HepG2 (cell line): Measurements from ENCODE around the gene ARFIP2. TPM values are rescaled to one million over a fixed set of nuclear protein-coding genes. Genes with fewer than 3 reads are reported as not detected.

Experiments
- ATAC-seq: fragments of 200-7000 bp; cut with Tn5 transposase; 3 replicates; pipeline ENCODE4 v1.9.1; 2020; ENCODE audit warnings: mild to moderate bottlenecking, moderate library complexity
- BruUV-seq: library from RNA; stranded (reverse); fragments of 400-500 nt; replicated peaks from 2 replicates; lab custom pipeline; 2021; lab: Mats Ljungman, UMichigan
- CTCF ChIA-PET: fragments of 300-600 bp; formaldehyde crosslinking; extraction: SDS; loops from one replicate; lab custom pipeline; 2021; ENCODE audit warnings: low total read pairs, inconsistent platforms, low intra/inter-chr PET ratio; lab: Yijun Ruan, JAX
- POLR2A ChIA-PET: fragments of 350-600 bp; sonication (Branson Sonifier 250); formaldehyde crosslinking; loops from one replicate; lab custom pipeline; 2020; ENCODE audit warnings: antibody characterized with exemption, inconsistent platforms; lab: Yijun Ruan, JAX
- DNase-seq: peaks from one replicate; pipeline ENCODE4 v3.0.0-alpha.2; 2015; ENCODE audit warnings: low spot score
- FAIRE-seq: peaks from 3 replicates; lab custom pipeline; 2011; peaks lifted over from hg19 to GRCh38; lab: Jason Lieb, UNC
- H2AFZ ChIP-seq: one replicate; pipeline ENCODE4 v1.6.1; 2011; ENCODE audit warnings: low read length, inconsistent platforms
- H3K27ac ChIP-seq: fragments of 300-600 bp; 3 replicates; pipeline ENCODE4 v1.8.0; 2011; ENCODE audit warnings: mixed run types, mild to moderate bottlenecking, mixed read lengths, low read length, inconsistent platforms; ENCODE audit not compliant: insufficient read depth; ENCODE audit errors: extremely low read length
- H3K27me3 ChIP-seq, 2 experiments: fragments of 200-600 bp in 1 of 2; 2 replicates in 1 of 2; 3 replicates in 1 of 2; pipeline versions ENCODE4 v1.6.0 to v1.8.0; 2011; ENCODE audit warnings: low read length in 2 of 2, mild to moderate bottlenecking in 2 of 2, moderate library complexity in 2 of 2, inconsistent platforms in 1 of 2; ENCODE audit not compliant: insufficient read depth in 2 of 2, control insufficient read depth in 1 of 2
- H3K36me3 ChIP-seq, 2 experiments: fragments of 200-600 bp in 1 of 2; replicated peaks in 1 of 2; 2 replicates in 1 of 2; 3 replicates in 1 of 2; pipeline versions ENCODE4 v1.5.1 to v1.8.0; 2011; ENCODE audit warnings: low read length in 2 of 2, inconsistent platforms in 1 of 2; ENCODE audit not compliant: insufficient read depth in 2 of 2, control insufficient read depth in 1 of 2
- H3K4me1 ChIP-seq: 2 replicates; pipeline ENCODE4 v1.5.1; 2012; ENCODE audit warnings: low read length, inconsistent platforms; ENCODE audit not compliant: insufficient read depth
- H3K4me2 ChIP-seq: 2 replicates; pipeline ENCODE4 v1.6.0; 2011; ENCODE audit warnings: low read depth, low read length, inconsistent platforms
- H3K4me3 ChIP-seq, 3 experiments: fragments of 200-600 bp in 1 of 3; sonication (generic), shearing (Covaris generic) in 1 of 3; replicated peaks in 1 of 3; 2 replicates each; pipeline ENCODE4 v1.5.1; 2011 to 2016; ENCODE audit warnings: low read length in 3 of 3, inconsistent platforms in 2 of 3, low read depth in 2 of 3, mild to moderate bottlenecking in 2 of 3, control low read depth in 1 of 3, mixed read lengths in 1 of 3; ENCODE audit not compliant: insufficient read depth in 1 of 3
- H3K79me2 ChIP-seq: one replicate; pipeline ENCODE4 v1.6.1; 2011; ENCODE audit warnings: low read length, inconsistent platforms; ENCODE audit not compliant: insufficient read depth
- H3K9ac ChIP-seq: 2 replicates; pipeline ENCODE4 v1.6.0; 2011; ENCODE audit warnings: mild to moderate bottlenecking, low read depth, low read length, inconsistent platforms; ENCODE audit not compliant: insufficient read depth
- H3K9me3 ChIP-seq: 2 replicates; pipeline ENCODE4 v1.5.1; 2012; ENCODE audit warnings: mild to moderate bottlenecking, low read length
- H4K20me1 ChIP-seq: 2 replicates; pipeline ENCODE4 v1.6.0; 2011; ENCODE audit warnings: inconsistent platforms, mild to moderate bottlenecking, low read length, moderate library complexity; ENCODE audit not compliant: insufficient read depth
- AKAP8 ChIP-seq: sonication (generic); formaldehyde crosslinking; IDR thresholded peaks from 2 replicates; pipeline ENCODE4 v1.5.1; 2020; ENCODE audit warnings: mild to moderate bottlenecking, missing genetic modification reagents
- BRCA1 ChIP-seq: sonication (generic); formaldehyde crosslinking; IDR thresholded peaks from 2 replicates; pipeline ENCODE4 v1.4.0; 2020; ENCODE audit warnings: missing genetic modification reagents
- FOXK2 ChIP-seq: fragments of 450-650 bp; IDR thresholded peaks from 2 replicates; pipeline ENCODE4 v1.6.1; 2016
- HNRNPH1 ChIP-seq: fragments of 200-400 bp; formaldehyde crosslinking; optimal IDR thresholded peaks from 2 replicates; pipeline ENCODE3; 2017; ENCODE audit warnings: mild to moderate bottlenecking, low read depth, low read length
- MAF1 ChIP-seq: sonication (generic); formaldehyde crosslinking; IDR thresholded peaks from 2 replicates; pipeline ENCODE4 v1.5.0; 2020; ENCODE audit warnings: missing genetic modification reagents, borderline replicate concordance
- RBFOX2 ChIP-seq: fragments of 200-400 bp; formaldehyde crosslinking; IDR thresholded peaks from 2 replicates; pipeline ENCODE4 v1.6.1; 2017; ENCODE audit warnings: low read depth, mild to moderate bottlenecking, low read length
- SMAD3 ChIP-seq: sonication (generic); formaldehyde crosslinking; IDR thresholded peaks from 2 replicates; pipeline ENCODE4 v1.4.0; 2020; ENCODE audit warnings: missing genetic modification reagents
- SOX5 ChIP-seq: IDR thresholded peaks from 2 replicates; pipeline ENCODE4 v1.6.1; 2016; ENCODE audit warnings: borderline replicate concordance
- TCF7L2 ChIP-seq: IDR thresholded peaks from 2 replicates; pipeline ENCODE4 v1.6.1; 2011; ENCODE audit warnings: mild to moderate bottlenecking, low read depth, low read length, moderate library complexity
- TFDP1 ChIP-seq: IDR thresholded peaks from 2 replicates; pipeline ENCODE4 v1.6.1; 2016; ENCODE audit warnings: missing compliant biosample characterization, missing genetic modification reagents, borderline replicate concordance
- ZNF251 ChIP-seq: sonication (generic); formaldehyde crosslinking; IDR thresholded peaks from 2 replicates; pipeline ENCODE4 v1.9.0; 2021; ENCODE audit warnings: mild to moderate bottlenecking, missing genetic modification reagents
- ZNF253 ChIP-seq: sonication (generic); formaldehyde crosslinking; IDR thresholded peaks from 2 replicates; pipeline ENCODE4 v1.8.0; 2022; ENCODE audit warnings: mild to moderate bottlenecking, missing genetic modification reagents, borderline replicate concordance
- WGBS: methylation state at CpG from one replicate; pipeline ENCODE4 v1.1.6; 2017; ENCODE audit warnings: low lambda C conversion rate; 5-methylcytosine and 5-hydroxymethylcytosine counted together
- in situ Hi-C: cut with HindIII; loops from 2 replicates; pipeline ENCODE4 v1.10.0; 2017; ENCODE audit warnings: low pct_unique_long_range_greater_than_20kb; ENCODE audit not compliant: extremely low pct_ligation_motif_present
- intact Hi-C: fragments of 100-400 bp; cut with micrococcal nuclease; formaldehyde crosslinking; loops from one replicate; pipeline ENCODE4 v1.10.0; 2022; ENCODE audit not compliant: unreplicated experiment
- polyA plus RNA-seq, 8 experiments: library from polyadenylated mRNA; depleted of rRNA in 3 of 8; stranded (reverse) in 7 of 8; unstranded in 1 of 8; fragments of >200 nt; fragmentation: Illumina TruSeq in 4 of 8; extraction: Trizol in 4 of 8; gene quantifications; 2 replicates each; pipeline versions ENCODE4 v1.2.1 to v1.2.3, GENCODE V29; 2011 to 2016; ENCODE audit warnings: low read depth in 4 of 8, missing spikeins in 1 of 8, mixed read lengths in 1 of 8; ENCODE audit not compliant: insufficient read depth in 1 of 8
- total RNA-seq, 5 experiments: library from RNA; depleted of rRNA; stranded (reverse); fragments of >200 nt; fragmentation: Illumina TruSeq; extraction: Trizol; gene quantifications; 2 replicates each; pipeline ENCODE4 v1.2.3, GENCODE V29; 2016; ENCODE audit warnings: low read depth in 1 of 5

The ARFIP2 gene
- total and polyA plus RNA-seq, 2 of the 13 experiments (the other 11 are each of a cell fraction or from before 2014, with no cell fraction given) = 56.6 to 60.2 TPM

GRCh38 chr11:6485661-6486060 lies 4.5 kb upstream of the ARFIP2 start:
- Histone ChIP-seq H3K9ac (no peak overlapping the region), H3K79me2 (peaks cover 27% of the 10 kb centered on the region), H3K36me3 (peaks cover 2 to 27% of the 10 kb centered on the region in 2 experiments; a peak in 4 of 5 replicates), H3K4me3 (no peak overlapping the region), H3K9me3 (no peaks in the 10 kb centered on the region), H3K4me1 (peaks cover 74% of the 10 kb centered on the region), H3K27me3 (no peaks in the 10 kb centered on the region; a peak in 1 of 5 replicates), H2AFZ (no peak overlapping the region), H4K20me1 (no peaks in the 10 kb centered on the region; the same call in 1 of the 2 replicates), H3K4me2 (no peak overlapping the region), H3K27ac (no peak overlapping the region)
- 97% methylated on average over 3 of the region's 3 CpGs for WGBS
- ATAC-seq = no peak
- no peak for DNase-seq
- TF ChIP-seq ZNF253 (CRISPR knock-in tag) = no peak
- TF ChIP-seq SMAD3 (CRISPR knock-in tag) = no peak
- TF ChIP-seq SOX5 = no peak
- CTCF ChIA-PET = no interaction called here
- in situ Hi-C loops = loop anchor here (10.0 kb wide), 1 partner anchor 119 kb away; the partner anchor contains the start of genes ILK and RRP8
- no peak for FAIRE-seq
- no TSS peak for BruUV-seq
- intact Hi-C loops = loop anchor here (10.0 kb wide), 1 partner anchor 251 kb away; the partner anchor contains the start of genes CNGA4 and FHIP1B
- POLR2A ChIA-PET = interaction anchor here (1.7 to 2.4 kb wide), 3 partner anchors 9 to 198 kb away, joined by 4 to 7 read pairs (median 4); partner anchors contain the start of genes APBB1 and MRPL17

GRCh38 chr11:6483015-6483414 lies 1.9 kb upstream of the ARFIP2 start:
- peak overlapping the region; percentile 95 for H3K27ac ChIP-seq

More at GRCh38 chr11:6483015-6483414, 1.9 kb upstream of the ARFIP2 start:
- no peak for TF ChIP-seq FOXK2
- no peak for TF ChIP-seq MAF1 (CRISPR knock-in tag)
- no peak for TF ChIP-seq TFDP1 (CRISPR knock-in tag)
- TF ChIP-seq TCF7L2 = no peak
- TF ChIP-seq ZNF251 = no peak
- no peak for TF ChIP-seq HNRNPH1
- TF ChIP-seq AKAP8 (CRISPR knock-in tag) = no peak
- no peak for TF ChIP-seq BRCA1 (CRISPR knock-in tag)
- 0 out of 2 replicates have a peak, but pooled peaks have one; percentile 19 for TF ChIP-seq RBFOX2
- Histone ChIP-seq H3K4me3 (peak overlapping the region in 1 of 3 experiments; percentile 92; a peak in 1 of 6 replicates), H3K9me3 (no peaks in the 10 kb centered on the region), H3K27me3 (no peaks in the 10 kb centered on the region; a peak in 1 of 5 replicates), H3K4me2 (peak overlapping the region; percentile 99), H3K4me1 (peaks cover 71% of the 10 kb centered on the region), H3K36me3 (peaks cover 8 to 39% of the 10 kb centered on the region in 2 experiments), H3K79me2 (peaks cover 39% of the 10 kb centered on the region), H4K20me1 (no peaks in the 10 kb centered on the region; the same call in 1 of the 2 replicates), H2AFZ (no peak overlapping the region), H3K9ac (peak overlapping the region; percentile 95; the same call in 1 of the 2 replicates)
- intact Hi-C loops = loop anchor here (5.0 to 10.0 kb wide), 4 partner anchors 96 to 248 kb away; partner anchors contain the start of genes CNGA4, FHIP1B, MRPL17 and TAF10
- FAIRE-seq = no peak
- in situ Hi-C loops = loop anchor here (10.0 kb wide), 1 partner anchor 122 kb away; the partner anchor contains the start of genes ILK and RRP8
- no TSS peak for BruUV-seq
- ATAC-seq = no peak
- WGBS = 97% methylated on average over 6 of the region's 6 CpGs
- no peak for DNase-seq
- ChIA-PET POLR2A (interaction anchor here (0.5 to 2.1 kb wide), 2 partner anchors 122 to 205 kb away, joined by 4 to 5 read pairs; no protein-coding TSS in a partner anchor), CTCF (no interaction called here)
